Upper lobe of left lung (tissue), 6 donors: ENCODE results near the gene TAC4. TPM values are rescaled to one million over a fixed set of nuclear protein-coding genes. Genes with fewer than 3 reads are reported as not detected.

ENCODE experiments used
- ATAC-seq, 2 donors: fragments of 200-7000 bp; cut with Tn5 transposase; one replicate each; pipeline ENCODE4 v1.9.1; 2022; ENCODE audit warnings: mild to moderate bottlenecking in 2 of 2, moderate library complexity in 2 of 2; ENCODE audit not compliant: low FRiP score in 2 of 2
- DNase-seq, 2 donors: peaks; one replicate each; pipeline ENCODE4 v3.0.0-alpha.2; 2019 to 2020
- H3K27ac ChIP-seq, 4 donors: fragments of 200-600 bp; sonication (generic); one replicate each; pipeline ENCODE4 v1.5.1; 2016 to 2019
- H3K27me3 ChIP-seq, 4 donors: fragments of 200-600 bp; sonication (generic); one replicate each; pipeline ENCODE4 v1.5.1; 2017 to 2019
- H3K36me3 ChIP-seq, 4 donors: fragments of 200-600 bp; sonication (generic); one replicate each; pipeline ENCODE4 v1.5.1; 2016 to 2019
- H3K4me1 ChIP-seq, 4 donors: fragments of 200-600 bp; sonication (generic); one replicate each; pipeline ENCODE4 v1.5.1; 2018 to 2019
- H3K4me3 ChIP-seq, 4 donors: fragments of 200-600 bp; sonication (generic); one replicate each; pipeline ENCODE4 v1.5.1; 2017 to 2019; ENCODE audit warnings: mild to moderate bottlenecking in 2 of 4, moderate library complexity in 1 of 4
- H3K9me3 ChIP-seq, 4 donors: fragments of 200-600 bp; sonication (generic); one replicate each; pipeline ENCODE4 v1.5.1; 2018 to 2019
- EP300 ChIP-seq, 4 donors: sonication (generic); formaldehyde crosslinking; IDR thresholded peaks; one replicate each; pipeline ENCODE4 v1.5.1; 2017; ENCODE audit warnings: antibody characterized with exemption in 4 of 4, control low read depth in 2 of 4
- POLR2A ChIP-seq, 4 donors: fragments of 450-650 bp; IDR thresholded peaks; one replicate each; pipeline ENCODE4 v1.5.1; 2016 to 2017; ENCODE audit warnings: antibody characterized with exemption in 4 of 4, mild to moderate bottlenecking in 2 of 4
- POLR2AphosphoS5 ChIP-seq, 2 donors: sonication (generic); formaldehyde crosslinking; IDR thresholded peaks; one replicate each; pipeline ENCODE4 v1.5.1; 2017; ENCODE audit warnings: antibody characterized with exemption in 2 of 2
- WGBS, 2 donors: methylation state at CpG; one replicate each; pipeline ENCODE4 v1.1.5; 2017 to 2018; 5-methylcytosine and 5-hydroxymethylcytosine counted together
- total RNA-seq, 6 donors: library from RNA; depleted of rRNA in 4 of 6; stranded (reverse); fragments of >200 nt in 4 of 6; gene quantifications; one replicate each; pipeline versions ENCODE4 v1.1.0 to v1.2.1, GENCODE V29; 2016 to 2021
- TF ChIP-seq, protein P1 (sequence below), 6 experiments: fragments of 450-650 bp in 4 of 6; fragments of 200-600 bp in 2 of 6; sonication (generic) in 2 of 6; IDR thresholded peaks; one replicate each; pipeline ENCODE4 v1.5.1; 2016 to 2019; ENCODE audit warnings: antibody characterized with exemption in 6 of 6
- donor health status: DM: no; HTN: no; CAD: no; lungs with moderate emphysema.
- donor health status: DM: no; HTN: yes; CAD: no; lungs with severe emphysema.

The TAC4 gene
- total RNA-seq, 6 donors from 2014 or later: not detected

DNA sequence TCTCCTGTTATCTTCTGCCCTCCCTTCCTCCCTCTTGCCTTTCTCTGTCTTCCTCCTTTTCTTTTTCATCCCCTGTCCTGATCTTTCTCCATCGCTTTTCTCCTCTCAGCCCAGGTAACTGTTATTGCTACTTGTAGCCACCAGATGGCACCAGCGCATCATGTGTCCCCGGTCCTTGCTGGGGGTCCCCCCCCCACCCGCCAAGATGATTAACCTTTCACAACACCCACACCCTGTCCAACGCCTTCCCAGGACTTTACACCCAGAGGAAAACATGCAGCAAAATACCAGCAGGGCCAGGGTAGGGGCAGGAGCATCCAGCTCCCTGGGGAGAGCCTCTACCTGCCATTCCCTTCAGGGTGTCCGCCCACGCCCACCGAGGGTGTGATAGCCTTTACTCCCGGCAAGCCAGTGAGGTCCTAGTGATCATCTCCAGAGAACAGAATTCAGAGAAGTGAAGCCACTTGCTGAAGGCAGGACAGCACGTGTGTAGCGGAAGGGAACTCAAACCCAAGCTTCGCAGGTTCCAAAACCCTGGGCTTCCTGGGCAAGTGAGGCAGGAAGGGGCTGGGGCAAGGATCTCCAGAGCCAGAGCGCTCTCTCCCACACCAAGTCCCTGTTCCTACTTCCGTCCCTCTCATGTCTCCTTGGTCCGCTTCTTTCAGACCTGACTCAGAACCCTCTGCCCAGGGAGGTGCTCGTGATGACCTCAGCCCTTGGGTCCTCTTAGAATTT, 13.4 kb upstream of the TAC4 start:
- WGBS, 2 donors: 36 to 37% methylated on average over 16 of the region's 16 CpGs
- TF ChIP-seq EP300 (IDR thresholded peaks at IDR 0.05) (no peak), POLR2AphosphoS5 (IDR thresholded peaks at IDR 0.05) (no peak), POLR2A (IDR thresholded peaks at IDR 0.05) (no peak)
- TF ChIP-seq, protein P1, sequence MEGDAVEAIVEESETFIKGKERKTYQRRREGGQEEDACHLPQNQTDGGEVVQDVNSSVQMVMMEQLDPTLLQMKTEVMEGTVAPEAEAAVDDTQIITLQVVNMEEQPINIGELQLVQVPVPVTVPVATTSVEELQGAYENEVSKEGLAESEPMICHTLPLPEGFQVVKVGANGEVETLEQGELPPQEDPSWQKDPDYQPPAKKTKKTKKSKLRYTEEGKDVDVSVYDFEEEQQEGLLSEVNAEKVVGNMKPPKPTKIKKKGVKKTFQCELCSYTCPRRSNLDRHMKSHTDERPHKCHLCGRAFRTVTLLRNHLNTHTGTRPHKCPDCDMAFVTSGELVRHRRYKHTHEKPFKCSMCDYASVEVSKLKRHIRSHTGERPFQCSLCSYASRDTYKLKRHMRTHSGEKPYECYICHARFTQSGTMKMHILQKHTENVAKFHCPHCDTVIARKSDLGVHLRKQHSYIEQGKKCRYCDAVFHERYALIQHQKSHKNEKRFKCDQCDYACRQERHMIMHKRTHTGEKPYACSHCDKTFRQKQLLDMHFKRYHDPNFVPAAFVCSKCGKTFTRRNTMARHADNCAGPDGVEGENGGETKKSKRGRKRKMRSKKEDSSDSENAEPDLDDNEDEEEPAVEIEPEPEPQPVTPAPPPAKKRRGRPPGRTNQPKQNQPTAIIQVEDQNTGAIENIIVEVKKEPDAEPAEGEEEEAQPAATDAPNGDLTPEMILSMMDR (IDR thresholded peaks at IDR 0.05): peak; percentile 42 to 87 (median 78)
- ATAC-seq (peak in 1 of 2 donors; percentile 66), DNase-seq (peak in 1 of 2 donors; percentile 43)
- Histone ChIP-seq H3K36me3 (no peaks in the 10 kb centered on the region), H3K9me3 (no peaks in the 10 kb centered on the region), H3K27me3 (no peaks in the 10 kb centered on the region), H3K4me3 (no peak overlapping the region), H3K4me1 (peaks cover 4 to 21% (median 12%) of the 10 kb centered on the region in 4 donors), H3K27ac (no peak overlapping the region)

DNA sequence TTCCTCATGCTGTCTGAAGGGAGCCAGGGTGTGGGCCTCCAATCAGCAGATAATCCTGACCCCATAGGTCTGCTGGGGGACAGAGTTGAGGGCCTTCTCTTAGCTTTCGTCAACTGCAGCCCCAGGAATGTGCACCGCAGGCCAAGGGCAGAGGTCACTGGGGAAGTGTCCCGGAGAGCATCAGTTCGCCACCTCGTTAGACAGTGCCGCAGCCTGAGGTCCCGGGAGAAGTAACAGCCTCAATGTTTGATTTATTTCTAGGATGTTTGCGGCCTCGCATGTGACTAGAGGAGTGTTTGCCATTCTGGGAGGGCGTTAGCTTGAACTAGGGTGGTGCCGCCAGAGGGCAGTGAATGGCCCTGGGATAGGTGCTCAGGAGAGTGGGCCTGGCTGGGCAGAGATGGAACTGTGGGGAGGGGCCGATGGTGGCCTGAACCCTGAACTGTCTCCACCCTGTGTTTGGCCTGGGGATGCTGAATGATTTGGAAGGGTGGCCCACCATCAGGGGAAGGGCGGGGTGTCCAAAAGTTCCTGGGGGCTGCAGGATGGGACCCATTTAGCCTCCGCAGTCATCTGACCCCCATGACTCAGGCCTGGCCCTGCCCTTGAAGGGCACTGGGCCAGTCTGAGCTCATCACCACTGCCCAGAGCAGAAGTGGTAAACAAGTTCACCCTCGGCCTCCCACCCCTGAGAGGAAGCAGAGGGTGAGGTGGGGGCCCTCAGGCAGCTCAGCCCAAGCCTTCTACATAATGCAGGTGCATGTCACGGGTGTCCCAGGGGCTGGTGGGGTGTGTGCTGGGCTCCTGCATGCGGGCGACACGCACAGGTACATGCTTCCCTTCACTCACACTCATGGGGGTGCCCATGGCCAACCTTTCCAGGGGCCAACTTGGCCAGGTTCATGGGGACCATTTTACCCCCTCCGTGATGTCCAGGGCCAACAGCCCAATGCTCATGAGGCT, 12.4 kb upstream of the TAC4 start:
- Histone ChIP-seq H3K4me1 (peaks cover 4 to 21% (median 12%) of the 10 kb centered on the region in 4 donors), H3K36me3 (no peaks in the 10 kb centered on the region), H3K4me3 (no peak overlapping the region), H3K9me3 (no peaks in the 10 kb centered on the region), H3K27me3 (no peaks in the 10 kb centered on the region), H3K27ac (no peak overlapping the region)
- WGBS, 2 donors: 55 to 65% methylated on average over 5 to 19 of the region's 20 CpGs
- peak; percentile 29 to 39 for ATAC-seq
- peak in 1 of 2 donors; percentile 68 for DNase-seq
- TF ChIP-seq, protein P1 (IDR thresholded peaks at IDR 0.05): peak in 3 of 6 experiments; percentile 24 to 42 (median 35)
- TF ChIP-seq POLR2AphosphoS5 (IDR thresholded peaks at IDR 0.05): no peak

DNA sequence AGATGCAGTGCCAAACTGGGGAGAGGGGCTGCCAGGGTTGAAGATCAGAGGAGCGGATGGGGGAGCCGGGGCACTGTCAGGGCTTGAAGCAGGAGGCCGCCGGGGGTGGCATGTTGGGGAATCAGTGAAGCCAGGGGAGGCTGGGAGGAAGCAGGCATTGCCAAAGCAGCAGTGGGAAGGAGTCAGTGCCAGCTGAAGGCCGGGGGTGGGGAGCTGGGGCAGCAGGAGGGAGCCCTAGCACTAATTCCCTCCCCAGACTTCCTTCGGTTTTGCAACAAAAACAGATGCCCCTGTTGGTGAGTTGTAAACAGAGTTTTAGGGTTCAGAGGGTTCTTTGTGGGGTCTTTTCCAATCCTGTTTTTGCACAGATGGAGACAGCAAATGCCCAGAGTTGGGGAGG, 10.9 kb upstream of the TAC4 start:
- Histone ChIP-seq H3K9me3 (no peaks in the 10 kb centered on the region), H3K27me3 (no peaks in the 10 kb centered on the region), H3K27ac (no peak overlapping the region), H3K36me3 (no peaks in the 10 kb centered on the region), H3K4me1 (peaks cover 4 to 21% (median 12%) of the 10 kb centered on the region in 4 donors), H3K4me3 (no peak overlapping the region)
- no peak for TF ChIP-seq EP300 (IDR thresholded peaks at IDR 0.05)
- no peak for TF ChIP-seq POLR2A (IDR thresholded peaks at IDR 0.05)
- TF ChIP-seq, protein P1 (IDR thresholded peaks at IDR 0.05): no peak
- TF ChIP-seq POLR2AphosphoS5 (IDR thresholded peaks at IDR 0.05): no peak
- 30 to 46% methylated on average over 6 of the region's 6 CpGs for WGBS, 2 donors
- no peak for ATAC-seq
- no peak for DNase-seq

DNA sequence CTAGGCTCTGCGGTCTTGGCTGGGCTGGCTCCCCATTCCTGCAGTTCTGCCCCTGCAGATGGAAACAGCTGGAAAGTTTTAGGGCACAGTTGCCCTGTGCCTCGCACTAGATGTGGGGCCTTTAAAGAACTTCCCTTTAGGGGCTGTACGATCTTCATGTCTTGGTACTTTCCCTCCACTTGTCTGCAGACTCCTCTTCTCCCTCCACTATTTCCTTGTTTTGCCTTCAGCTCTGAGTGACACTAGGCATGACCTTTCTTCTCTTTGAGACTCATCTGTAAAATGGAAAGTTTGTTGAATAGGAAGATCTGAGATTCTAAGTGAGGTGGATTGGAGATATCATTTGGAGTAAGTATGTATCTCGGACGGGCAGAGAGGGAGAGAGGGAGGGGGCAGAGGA, 6.3 kb upstream of the TAC4 start:
- H3K9me3 ChIP-seq: no peaks in the 10 kb centered on the region
- no peak overlapping the region for H3K4me3 ChIP-seq
- no peaks in the 10 kb centered on the region for H3K27me3 ChIP-seq
- ATAC-seq: no peak
- H3K36me3 ChIP-seq: no peaks in the 10 kb centered on the region
- DNase-seq: no peak
- WGBS, 2 donors: 85 to 90% methylated on average over 5 of the region's 5 CpGs
- no peak overlapping the region for H3K27ac ChIP-seq
- TF ChIP-seq, protein P1 (IDR thresholded peaks at IDR 0.05): no peak
- no peak for TF ChIP-seq EP300 (IDR thresholded peaks at IDR 0.05)
- no peak for TF ChIP-seq POLR2AphosphoS5 (IDR thresholded peaks at IDR 0.05)
- TF ChIP-seq POLR2A (IDR thresholded peaks at IDR 0.05): no peak
- peaks cover 6 to 18% (median 15%) of the 10 kb centered on the region in 4 donors for H3K4me1 ChIP-seq
